Kasumi-1 (cell line): ENCODE measurements around the gene SUN3.
A peak's percentile ranks its signal among the peaks of the same experiment; 100 is the strongest.

Source experiments
- DNase-seq, 2 experiments: peaks; one replicate each; lab custom pipeline; 2025; lab: John Stamatoyannopoulos, UW

The SUN3 gene

GRCh38 chr7:48028938-48029337, at the start of gene SUN3:
SUN3 (minus strand) TSS chr7:48029107; CDS start chr7:48028938, 169 bp downstream.
- no peak for DNase-seq

GRCh38 chr7:48078470-48078869, 49.6 kb upstream of the SUN3 start:
- no peak for DNase-seq

GRCh38 chr7:48077423-48077822, 48.5 kb upstream of the SUN3 start:
- DNase-seq, result no peak

GRCh38 chr7:48074204-48074654, 45.3 kb upstream of the SUN3 start:
- DNase-seq, result no peak

- no peak for DNase-seq
Measured at GRCh38 chr7:48067475-48067874, 38.6 kb upstream of the SUN3 start.

- DNase-seq, result no peak
Measured at GRCh38 chr7:48063985-48064384, 35.1 kb upstream of the SUN3 start.

GRCh38 chr7:48059706-48060105, 30.8 kb upstream of the SUN3 start:
- DNase-seq, result no peak

GRCh38 chr7:48058990-48059389, 30.1 kb upstream of the SUN3 start:
- DNase-seq, result peak; percentile 14 to 21

- no peak for DNase-seq
Measured at GRCh38 chr7:48053736-48054135, 24.8 kb upstream of the SUN3 start.

- no peak for DNase-seq
Measured at GRCh38 chr7:48052748-48053147, 23.8 kb upstream of the SUN3 start.

GRCh38 chr7:48049850-48050249, 20.9 kb upstream of the SUN3 start:
- DNase-seq, result no peak

GRCh38 chr7:48048113-48048512, 19.2 kb upstream of the SUN3 start:
- no peak for DNase-seq

- DNase-seq, result no peak
Measured at GRCh38 chr7:48046458-48046857, 17.6 kb upstream of the SUN3 start.

GRCh38 chr7:48045195-48045765, 16.4 kb upstream of the SUN3 start:
- no peak for DNase-seq

- no peak for DNase-seq
Measured at GRCh38 chr7:48042636-48043035, 13.7 kb upstream of the SUN3 start.

GRCh38 chr7:48042216-48042615, 13.3 kb upstream of the SUN3 start:
- DNase-seq, result no peak

- DNase-seq, result no peak
Measured at GRCh38 chr7:48041653-48041970, 12.7 kb upstream of the SUN3 start.

- DNase-seq, result no peak
Measured at GRCh38 chr7:48040944-48041652, 12.2 kb upstream of the SUN3 start.

- DNase-seq, result no peak
Measured at GRCh38 chr7:48038815-48039506, 10.1 kb upstream of the SUN3 start.

GRCh38 chr7:48035967-48036478, 7.1 kb upstream of the SUN3 start:
- DNase-seq, result no peak

GRCh38 chr7:48035301-48035966, 6.5 kb upstream of the SUN3 start, which contains the start of gene C7orf57:
C7orf57 (plus strand) TSS chr7:48035543; CDS start chr7:48036309, 766 bp downstream.
- no peak for DNase-seq

GRCh38 chr7:48033922-48034321, 5.0 kb upstream of the SUN3 start:
- DNase-seq, result no peak

- no peak for DNase-seq
Measured at GRCh38 chr7:48031111-48031510, 2.2 kb upstream of the SUN3 start.
